ENCODE data around the gene MORN1. TPM values are rescaled to one million over a fixed set of nuclear protein-coding genes. Genes with fewer than 3 reads are reported as not detected.

MORN1 gene
- total and polyA plus RNA-seq, 10 of the 15 experiments (the other 5 are each of a cell fraction or from before 2014, with no cell fraction given): 0.76 to 7.9 (median 5.5) TPM

GRCh38 chr1:2319291-2319690 is 72.1 kb downstream of the MORN1 start (continued):
- TF ChIP-seq ATF2 (IDR thresholded peaks at IDR 0.05; ENCODE audit: low read length) (no peak), CHD1 (IDR thresholded peaks at IDR 0.05; ENCODE audit: low read depth, low read length) (no peak), TBL1XR1 (IDR thresholded peaks at IDR 0.05; ENCODE audit: low read depth, low read length) (no peak)

- FAIRE-seq (no peak), DNase-seq (ENCODE audit: low read depth, low spot score) (no peak), ATAC-seq (no peak)
- Histone ChIP-seq H3K27ac (ENCODE audit: control insufficient read depth, insufficient read depth) (no peak overlapping the region), H2AFZ (ENCODE audit: control insufficient read depth, low read depth, low read length) (no peak overlapping the region), H3K36me3 (ENCODE audit: control insufficient read depth in 2 of 2, insufficient read depth in 2 of 2, low read length in 1 of 2) (no peaks in the 10 kb centered on the region), H3K4me2 (ENCODE audit: control insufficient read depth, insufficient read depth) (no peak overlapping the region), H3K9ac (ENCODE audit: control insufficient read depth, insufficient read depth, low read length) (no peak overlapping the region), H3K4me1 (ENCODE audit: control insufficient read depth, insufficient read depth, low read length) (no peaks in the 10 kb centered on the region; the same call in 1 of the 2 replicates), H3K4me3 (no peak overlapping the region), H4K20me1 (ENCODE audit: control insufficient read depth, insufficient read depth) (no peaks in the 10 kb centered on the region), H3K27me3 (replicated peaks in 1 of 2; ENCODE audit: control insufficient read depth in 2 of 2, insufficient read depth in 2 of 2, low read length in 1 of 2) (no peaks in the 10 kb centered on the region), H3K79me2 (ENCODE audit: control insufficient read depth, insufficient read depth, low read length) (no peaks in the 10 kb centered on the region), H3K9me3 (replicated peaks; ENCODE audit: control insufficient read depth, insufficient read depth, low read length) (no peaks in the 10 kb centered on the region)
- POLR2A ChIA-PET: no interaction called here
- BruUV-seq (replicated peaks): no TSS peak
- 37% methylated on average over 27 of the region's 41 CpGs for WGBS (ENCODE audit: insufficient coverage, insufficient replicate concordance, low lambda C conversion rate, missing lambda C conversion rate)
- RAD21 ChIA-PET (ENCODE audit: unreplicated experiment): no interaction called here
- intact Hi-C loops (cut with micrococcal nuclease; ENCODE audit: unreplicated experiment): no loop called here
- CTCF ChIA-PET: no interaction called here
- SMC1A ChIA-PET (ENCODE audit: uncharacterized antibody, unreplicated experiment): no interaction called here
- in situ Hi-C loops (cut with MboI): no loop called here
- TF ChIP-seq SPI1 (IDR thresholded peaks at IDR 0.05; ENCODE audit: borderline replicate concordance, insufficient read depth, low read depth, low read length) (no peak), SKIL (IDR thresholded peaks at IDR 0.05; ENCODE audit: low read depth, poor library complexity, severe bottlenecking) (no peak), EP300 (IDR thresholded peaks at IDR 0.05; ENCODE audit: borderline replicate concordance in 1 of 2, control insufficient read depth in 1 of 2, low read depth in 2 of 2, low read length in 2 of 2) (no peak), NFXL1 (IDR thresholded peaks at IDR 0.05; ENCODE audit: borderline replicate concordance) (no peak), NFIC (IDR thresholded peaks at IDR 0.05; ENCODE audit: low read depth, low read length) (no peak), NR2C2 (IDR thresholded peaks at IDR 0.05; ENCODE audit: borderline replicate concordance, control insufficient read depth, insufficient read length, low read depth) (no peak), SMARCA5 (IDR thresholded peaks at IDR 0.05) (no peak), ZBED1 (IDR thresholded peaks at IDR 0.05; ENCODE audit: borderline replicate concordance) (no peak), CBX5 (IDR thresholded peaks at IDR 0.05; ENCODE audit: low read depth) (no peak), MAX (IDR thresholded peaks at IDR 0.05; ENCODE audit: low read depth, low read length) (no peak), ZNF217 (IDR thresholded peaks at IDR 0.05) (no peak), MYC (IDR thresholded peaks at IDR 0.05; ENCODE audit: insufficient read depth, insufficient read length, insufficient replicate concordance, low read length, severe bottlenecking) (no peak)
These were observed 72.8 kb downstream of the MORN1 start for GRCh38 chr1:2318314-2319278.

Measured in GM12878 (cell line).